Panc1 (cell line): ENCODE measurements around the gene TFG.

ENCODE experiments used
- CTCF ChIP-seq: fragments of 450-650 bp; IDR thresholded peaks from 2 replicates; pipeline ENCODE4 v1.5.1; 2017; ENCODE audit warnings: mild to moderate bottlenecking
- POLR2AphosphoS5 ChIP-seq: IDR thresholded peaks from 2 replicates; pipeline ENCODE4 v1.6.1; 2012; ENCODE audit warnings: mild to moderate bottlenecking, low read depth, low read length, moderate library complexity
- SIN3A ChIP-seq: IDR thresholded peaks from 2 replicates; pipeline ENCODE4 v1.6.1; 2012; ENCODE audit warnings: low read depth, mild to moderate bottlenecking, low read length, moderate library complexity, borderline replicate concordance; ENCODE audit not compliant: insufficient read depth

GRCh38 chr3:100760377-100760776 is 51.1 kb downstream of the TFG start:
- TF ChIP-seq SIN3A (no peak), CTCF (no peak), POLR2AphosphoS5 (no peak)
